ENCODE results near the gene CCDC39.

The CCDC39 gene

DNA sequence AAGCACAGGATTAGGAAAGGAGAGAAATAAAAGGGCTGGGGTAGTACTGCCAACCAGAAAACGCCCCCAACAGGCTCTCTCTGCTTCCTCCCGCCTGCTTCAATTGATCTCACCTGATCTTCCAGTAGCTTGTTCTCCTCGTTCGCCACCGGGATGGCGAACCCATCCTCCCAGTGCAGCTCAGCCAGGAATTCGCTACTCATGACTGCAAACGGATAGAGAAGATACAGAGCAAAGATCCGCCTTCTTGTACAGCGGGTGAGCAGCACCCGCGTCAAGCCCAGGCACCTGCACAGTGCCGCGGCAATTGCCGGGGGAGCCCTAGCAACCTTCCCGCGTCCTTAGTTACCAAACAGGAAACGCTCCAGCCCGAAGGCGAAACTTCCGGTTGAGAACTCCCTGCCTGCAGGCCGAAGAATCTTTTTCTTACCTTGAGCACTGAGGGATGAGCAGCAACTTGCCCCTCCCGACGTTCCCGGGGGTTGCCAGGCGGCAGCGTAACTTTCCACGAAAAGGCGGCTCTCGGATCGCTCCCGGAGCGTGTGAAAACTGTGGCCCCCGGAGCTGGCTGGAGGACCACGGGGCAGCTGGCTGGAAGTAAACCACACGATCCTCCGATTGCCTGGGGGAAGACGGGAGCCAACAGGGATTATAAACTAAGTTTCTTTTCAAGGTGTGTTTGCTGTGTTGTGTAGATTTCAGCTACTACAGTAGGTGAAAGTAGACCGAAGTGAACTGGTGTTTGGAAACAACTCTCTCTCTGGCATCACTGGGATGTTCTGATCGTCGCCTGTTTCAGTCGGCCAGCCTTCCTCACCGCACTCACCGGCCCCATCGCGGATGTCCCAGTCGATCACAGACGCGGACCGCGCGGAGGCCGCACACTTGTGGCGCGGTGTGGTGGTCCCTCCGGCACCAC lies at the start of gene CCDC39:
Gene CCDC39 (minus strand): TSS at position 312 of the 919 bp plus-strand sequence. CDS start 109 bp downstream, at position 203.
- DNase-seq: peak; percentile 19

DNA sequence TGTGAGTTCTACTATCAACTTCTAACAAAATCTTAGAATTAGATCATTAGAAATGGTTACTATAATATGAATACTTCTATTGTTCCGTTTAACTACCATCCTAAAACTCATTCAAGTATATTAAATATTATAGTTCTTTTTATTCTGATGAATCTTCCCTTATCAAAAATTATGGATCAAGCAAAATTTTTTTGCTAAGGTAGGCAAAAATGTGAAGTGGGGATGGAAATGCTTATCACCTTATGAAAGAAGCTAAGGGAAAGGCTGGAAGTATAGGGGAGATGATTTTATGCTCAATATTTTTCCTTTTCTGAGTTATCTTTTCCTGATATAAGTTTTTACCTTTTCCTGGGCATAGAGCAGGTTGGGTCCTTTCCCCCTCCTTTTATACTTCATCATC lies 40.7 kb upstream of the CCDC39 start:
- DNase-seq: no peak

DNA sequence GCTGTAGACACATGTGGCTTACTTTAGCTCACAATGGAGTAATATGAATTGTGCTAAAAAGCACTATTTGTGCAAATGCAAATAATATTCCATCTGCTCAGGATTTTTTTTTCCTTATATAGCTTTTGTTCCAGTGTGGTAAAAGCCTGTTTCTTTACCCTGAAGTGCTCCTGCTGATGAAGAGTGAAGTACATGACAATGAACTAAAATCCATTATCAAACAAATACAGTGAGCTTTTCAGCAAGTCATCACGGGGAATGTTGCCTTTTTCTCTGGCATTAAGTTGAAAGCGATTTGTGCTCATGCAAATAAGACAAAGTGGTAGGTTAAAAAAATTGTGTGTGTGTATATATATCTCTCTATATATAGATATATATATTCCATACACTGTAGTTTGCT lies 28.6 kb upstream of the CCDC39 start:
- no peak for DNase-seq

DNA sequence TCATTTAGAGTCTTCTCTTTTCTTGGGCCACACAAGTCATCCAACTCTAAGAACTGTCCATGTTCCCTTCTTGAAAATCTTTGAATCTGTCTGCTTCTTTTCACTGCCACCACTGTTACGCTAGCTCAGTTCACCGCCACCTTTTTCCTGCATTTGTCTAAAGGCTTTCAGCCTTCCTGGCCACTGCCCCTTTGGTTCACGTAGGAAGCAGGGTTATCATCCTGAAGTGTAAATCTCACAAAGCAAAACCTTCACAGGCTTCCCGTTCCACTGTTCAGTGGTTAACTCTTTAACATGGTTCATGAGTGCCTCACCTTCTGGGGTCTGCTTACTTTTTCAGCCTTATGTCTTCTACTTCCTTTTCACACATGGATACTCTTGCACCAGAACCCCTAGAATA lies 26.3 kb upstream of the CCDC39 start:
- DNase-seq: no peak

DNA sequence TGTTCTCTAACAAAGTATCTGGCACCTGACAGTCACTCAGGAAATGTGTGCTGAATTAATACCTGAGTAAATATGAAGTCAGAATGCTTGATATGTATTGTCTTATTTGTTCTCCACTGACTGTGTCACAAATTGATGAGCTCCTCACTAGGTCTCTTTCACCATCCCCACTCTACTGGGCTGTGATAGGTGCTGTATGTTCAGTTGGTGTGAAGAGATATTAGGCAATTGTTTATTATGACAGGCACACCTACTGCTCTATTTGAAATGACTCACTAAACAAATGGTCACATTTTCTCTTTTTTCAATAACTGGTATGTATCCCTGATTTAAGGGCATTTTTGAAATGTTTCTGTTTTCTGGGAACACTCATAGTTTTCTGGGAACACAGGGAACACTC lies 25.2 kb upstream of the CCDC39 start:
- DNase-seq: no peak

DNA sequence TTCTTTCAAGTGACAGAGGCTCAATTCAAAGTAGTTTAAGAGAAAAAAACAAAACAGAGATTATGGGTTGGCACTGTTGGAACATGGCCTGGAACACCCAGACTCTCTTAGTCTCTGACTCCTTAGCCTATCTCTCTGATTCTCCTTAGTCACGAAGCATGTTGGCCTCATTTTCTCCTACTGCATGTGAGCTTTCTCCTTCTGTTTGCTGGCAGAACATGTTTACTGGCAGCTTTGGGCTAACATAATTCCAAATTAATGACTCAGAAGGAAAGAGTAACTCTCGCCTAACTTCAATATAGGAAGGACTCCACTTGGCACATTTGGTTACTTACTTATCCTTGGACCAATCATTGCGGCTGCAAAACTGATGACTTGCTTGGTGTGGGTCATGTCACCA lies 21.7 kb upstream of the CCDC39 start:
- no peak for DNase-seq

DNA sequence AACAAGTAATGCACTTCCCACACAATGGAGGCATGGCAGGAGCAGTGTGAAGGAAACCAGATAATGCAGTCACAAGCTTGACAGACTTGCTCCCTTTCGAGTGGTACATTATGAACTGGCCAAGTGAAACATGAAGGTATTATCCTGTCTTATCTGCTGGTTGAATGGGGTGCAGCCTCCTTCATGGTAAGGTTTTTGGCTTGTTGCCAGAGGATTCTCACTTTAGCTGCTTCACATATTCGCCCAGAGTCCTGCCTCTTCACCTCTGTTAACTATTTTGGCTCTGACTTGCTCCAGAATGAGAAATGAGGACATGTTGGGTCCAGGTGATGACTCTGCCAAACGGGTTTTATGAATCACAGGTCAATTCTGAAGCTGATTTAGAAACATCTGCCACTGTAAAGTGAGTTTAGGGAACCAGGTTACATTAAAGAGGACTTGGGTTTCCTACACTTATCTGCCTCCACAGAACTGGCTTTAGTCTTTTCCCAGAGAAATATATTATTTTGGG lies 19.5 kb upstream of the CCDC39 start:
- no peak for DNase-seq

DNA sequence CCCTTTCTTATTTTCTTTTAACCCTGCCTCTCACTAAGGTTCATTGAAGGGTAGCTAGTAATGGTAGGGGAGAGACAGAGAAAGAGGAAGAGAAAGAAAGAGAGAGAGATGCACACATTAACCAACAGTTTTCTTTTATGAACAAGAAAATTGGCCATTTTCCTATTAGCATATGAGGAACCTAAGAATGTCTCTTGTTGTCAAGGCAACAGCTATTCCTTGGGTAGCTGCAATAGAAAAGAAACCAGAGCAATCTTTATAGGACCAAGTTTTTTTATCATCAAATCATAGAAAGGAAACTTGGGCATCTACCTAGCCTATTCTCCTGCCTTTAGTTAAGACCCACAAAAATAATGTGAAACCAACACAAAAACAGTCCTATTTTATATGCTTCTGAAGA lies 15.0 kb upstream of the CCDC39 start:
- DNase-seq: no peak

DNA sequence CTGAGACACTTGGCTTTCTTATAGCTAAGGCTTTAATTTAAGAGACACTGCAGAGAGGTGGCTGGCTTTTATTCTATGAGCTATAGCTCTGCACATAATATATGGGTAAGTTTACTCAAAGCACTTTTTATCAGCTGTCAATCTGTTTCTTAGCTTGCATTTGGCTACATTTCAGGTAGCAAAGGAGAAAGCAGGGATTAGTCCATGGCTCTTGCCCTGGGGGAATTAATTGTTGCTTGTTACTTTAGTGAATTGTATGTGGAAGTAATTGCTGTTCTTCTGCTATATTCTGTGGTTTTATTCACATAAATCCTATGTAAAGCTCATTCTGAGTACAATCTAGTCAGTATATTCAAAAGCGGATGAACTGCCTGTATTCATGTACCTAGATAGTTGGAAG lies 14.4 kb upstream of the CCDC39 start:
- no peak for DNase-seq

DNA sequence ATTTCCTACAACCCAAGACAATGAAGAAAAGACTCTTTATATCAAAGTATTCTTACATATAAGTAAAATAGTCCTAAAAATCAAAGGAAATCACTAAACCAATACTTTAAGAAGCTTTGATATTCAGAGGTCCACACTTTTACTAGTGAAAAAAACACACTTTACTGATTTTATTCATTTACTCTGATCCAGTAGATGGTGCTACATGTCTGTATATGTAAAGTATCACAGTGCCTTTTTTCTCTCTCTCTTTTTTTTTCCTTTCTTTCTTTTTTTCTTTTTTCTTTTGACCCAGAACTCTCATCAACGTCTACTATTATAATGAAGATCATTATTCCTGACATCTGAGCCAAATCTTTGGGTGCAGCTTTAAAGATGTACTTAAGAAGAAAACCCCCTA lies 10.8 kb upstream of the CCDC39 start:
- DNase-seq: no peak

DNA sequence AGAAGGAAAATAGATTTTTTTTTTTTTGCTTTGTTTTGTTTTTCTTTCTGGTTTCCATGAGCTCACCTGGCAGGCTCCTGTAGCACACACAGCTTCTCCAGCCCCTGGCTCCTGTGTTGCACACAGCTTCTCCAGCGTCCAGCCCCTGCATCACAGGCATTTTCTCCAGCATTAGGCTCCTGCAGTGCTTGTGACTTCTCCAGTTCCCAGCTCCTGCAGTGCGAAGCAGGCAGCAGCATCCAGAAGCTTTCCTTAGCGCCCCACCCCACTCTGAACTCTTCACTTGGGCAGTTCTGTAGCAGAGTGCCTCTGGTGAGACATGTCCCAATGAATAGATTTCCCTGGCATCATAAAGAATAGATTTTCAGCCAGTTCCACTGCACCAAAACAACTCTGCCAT lies 5.5 kb upstream of the CCDC39 start:
- no peak for DNase-seq

DNA sequence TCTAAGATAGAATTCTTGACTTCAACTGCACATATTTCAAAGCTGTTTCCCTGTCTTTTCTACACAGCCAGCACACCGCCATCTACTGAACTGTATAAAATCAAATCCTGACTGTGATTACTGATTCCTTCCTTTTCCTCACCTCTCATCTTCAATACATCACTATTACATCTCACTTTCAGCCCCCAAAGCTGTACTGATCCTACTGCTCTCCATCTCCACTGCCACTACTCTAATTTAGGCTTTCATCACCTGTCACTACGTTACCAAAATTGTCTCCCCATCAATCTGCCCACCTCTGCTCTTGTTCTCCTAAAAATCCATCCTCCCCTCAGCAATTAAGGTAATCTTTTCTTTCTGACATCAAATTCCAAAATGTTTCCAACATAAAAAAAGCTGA lies 4.5 kb upstream of the CCDC39 start:
- DNase-seq: no peak

DNA sequence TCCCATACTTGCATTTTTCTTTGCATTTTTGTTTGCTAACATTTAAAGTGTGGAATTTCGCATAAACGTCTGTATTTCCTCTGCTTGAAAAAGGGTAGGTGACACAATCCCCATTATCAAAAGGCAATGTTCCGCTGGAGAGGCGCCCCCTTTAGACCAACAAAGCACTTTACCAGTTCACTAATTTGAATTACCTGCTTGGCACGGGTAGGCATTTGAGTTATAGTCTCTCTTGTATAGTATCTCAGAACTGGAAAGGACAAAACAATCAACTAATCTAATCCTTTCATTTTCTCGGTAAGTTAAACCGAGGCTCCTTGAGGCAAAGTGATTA lies 775 bp upstream of the CCDC39 start:
- no peak for DNase-seq

DNA sequence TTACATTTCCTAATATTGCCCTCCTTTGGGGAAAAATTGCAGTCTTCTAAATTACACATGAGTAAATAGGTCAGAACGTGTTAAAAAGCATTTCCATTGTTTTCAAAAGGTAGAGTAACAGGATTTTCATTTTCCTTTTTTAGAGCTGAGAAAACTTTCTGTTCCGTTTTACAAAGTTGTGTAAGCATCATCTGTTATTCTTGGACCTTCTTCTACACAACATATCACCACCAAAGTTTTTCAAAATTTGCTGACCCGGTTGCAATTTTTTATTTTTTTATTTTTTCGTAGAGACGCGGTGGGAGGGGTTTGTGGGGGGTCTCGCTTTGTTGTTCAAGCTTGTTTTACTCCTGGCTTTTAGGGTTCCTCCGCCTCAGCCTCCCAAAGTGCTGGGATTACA lies 1.1 kb downstream of the CCDC39 start:
- no peak for DNase-seq

DNA sequence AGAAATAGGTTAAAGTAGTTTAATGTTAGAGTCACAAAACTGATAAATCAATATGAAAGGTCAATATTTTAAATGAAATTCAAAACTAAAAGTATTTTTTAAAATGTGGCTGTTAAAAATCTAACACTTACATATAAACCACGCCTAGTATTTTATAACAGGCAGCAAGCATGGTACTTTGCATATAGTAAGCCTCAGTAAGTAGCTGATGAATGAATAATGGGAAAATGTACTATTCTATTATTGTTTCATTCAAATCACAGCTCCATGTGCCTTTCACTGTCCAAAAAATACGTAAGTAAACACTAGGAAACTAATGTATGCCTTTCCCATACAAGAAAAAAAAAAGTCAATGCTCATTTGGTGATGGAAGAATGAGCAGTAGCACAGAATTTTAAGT lies 17.8 kb downstream of the CCDC39 start:
- DNase-seq: no peak

DNA sequence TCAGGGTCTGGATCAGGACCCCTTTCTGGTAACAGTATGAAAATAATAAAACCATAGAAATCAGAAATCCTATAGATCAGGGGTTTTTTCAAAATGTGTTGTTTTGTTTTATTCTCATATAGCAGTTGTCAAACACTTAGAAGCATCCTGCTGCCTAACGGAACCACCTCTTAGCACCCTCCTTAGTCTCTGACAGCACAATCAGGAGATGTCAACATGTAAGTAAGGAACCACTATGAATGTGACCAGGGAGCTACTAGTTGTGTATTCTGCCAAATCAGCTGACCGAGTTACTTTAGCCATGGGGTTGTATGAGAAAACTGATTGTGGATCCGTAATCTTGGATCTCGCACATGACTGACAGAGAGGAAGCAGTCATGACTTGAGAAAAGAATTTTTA lies 22.2 kb downstream of the CCDC39 start:
- DNase-seq: no peak

DNA sequence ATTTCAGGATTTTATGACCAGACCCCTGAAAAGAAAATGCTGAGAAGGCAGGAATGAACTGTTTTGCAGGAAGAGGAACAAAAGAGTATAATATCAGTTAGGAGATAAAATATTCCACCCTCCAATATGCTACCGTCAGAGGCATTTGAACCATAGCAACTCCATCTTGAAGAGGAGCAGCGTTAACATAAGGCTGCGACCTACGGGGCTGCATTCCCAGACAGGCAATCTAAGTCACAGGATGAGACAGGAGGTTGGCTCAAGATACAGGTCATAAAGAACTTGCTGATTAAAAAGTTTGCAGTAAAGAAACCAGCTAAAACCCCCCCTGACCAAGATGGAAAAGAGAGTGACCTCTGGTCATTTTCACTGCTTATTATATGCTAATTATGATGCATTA lies 22.9 kb downstream of the CCDC39 start:
- DNase-seq: no peak

DNA sequence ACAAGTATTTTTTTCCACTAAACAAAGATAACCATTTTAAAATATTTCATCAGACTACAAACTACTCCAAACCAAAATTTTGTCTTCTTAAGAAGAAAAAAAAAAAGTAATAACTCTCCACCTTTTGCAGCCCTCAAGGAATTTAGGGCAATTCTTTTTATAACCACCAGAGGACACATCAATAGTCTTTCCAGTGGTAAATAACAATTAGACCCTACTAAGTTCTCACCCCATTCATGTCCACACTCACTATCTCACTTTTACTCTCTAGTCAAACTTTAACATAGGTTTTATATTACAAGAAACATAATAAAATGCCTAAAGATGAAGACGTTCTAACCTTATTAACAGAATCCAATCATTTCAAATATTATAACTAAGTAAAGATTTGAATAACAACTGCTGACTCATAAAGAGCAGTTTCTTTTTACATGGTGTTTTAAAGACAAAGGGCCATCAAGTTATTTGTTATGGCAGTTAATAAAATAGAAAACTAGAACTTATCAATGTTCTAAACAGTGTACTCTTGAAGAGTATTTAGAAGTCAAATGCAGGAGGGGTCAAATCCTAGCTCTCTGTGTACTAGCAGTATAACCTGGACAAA lies 33.0 kb downstream of the CCDC39 start:
- no peak for DNase-seq

DNA sequence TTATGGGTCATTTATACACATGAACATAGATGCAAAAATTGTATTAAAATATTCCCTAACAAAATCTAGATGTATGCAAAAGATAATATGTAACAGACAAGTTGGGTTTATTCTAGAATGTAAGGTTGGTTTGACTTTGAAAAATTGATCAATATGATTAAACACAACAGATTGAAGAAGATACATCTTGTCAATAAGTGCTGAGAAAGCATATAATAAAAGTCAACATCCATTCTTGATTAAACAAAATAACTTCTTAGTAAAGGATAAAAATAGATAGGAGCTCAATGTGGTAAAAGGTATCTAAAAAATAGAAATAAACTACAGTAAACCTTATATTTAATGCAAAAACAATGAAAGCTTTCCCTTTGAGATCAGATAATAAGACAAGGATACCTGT lies 38.3 kb downstream of the CCDC39 start:
- no peak for DNase-seq

DNA sequence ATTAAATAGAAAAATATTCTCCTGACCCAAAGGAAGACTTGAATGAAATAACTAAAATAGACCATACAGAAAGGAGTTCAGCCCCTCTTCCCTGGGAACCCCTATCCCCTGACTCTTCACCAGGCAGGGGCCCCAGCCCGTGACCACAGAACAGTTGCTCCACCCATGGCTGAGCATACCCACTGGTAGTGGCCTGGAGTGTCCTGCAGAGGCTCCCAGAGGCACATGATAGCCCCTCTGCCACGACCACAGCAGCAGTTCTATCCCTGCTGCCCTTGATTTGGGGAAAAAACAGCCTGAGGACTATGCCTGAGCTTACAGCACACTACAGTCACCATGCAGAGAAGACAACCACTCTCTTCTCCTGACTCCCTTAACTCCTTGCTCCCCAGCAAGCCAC lies 45.6 kb downstream of the CCDC39 start:
- no peak for DNase-seq

DNA sequence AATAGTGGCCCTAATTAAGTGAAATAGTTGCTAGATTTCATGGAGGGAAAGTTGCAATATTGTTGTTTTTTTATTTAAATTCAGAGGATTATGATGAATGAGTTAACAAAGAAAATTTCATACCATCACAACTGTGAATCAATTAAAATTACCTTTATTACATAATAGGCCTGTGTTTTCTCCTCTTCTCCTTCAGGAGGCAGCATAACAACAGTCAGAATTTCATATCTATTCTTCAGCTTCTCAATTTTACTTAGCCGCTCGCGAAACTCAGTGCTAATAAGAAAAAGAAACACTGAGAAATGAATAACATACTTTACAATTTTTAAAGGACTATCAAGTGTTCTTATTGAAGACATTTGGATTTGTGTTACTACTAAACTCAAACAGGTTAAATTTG lies 48.0 kb downstream of the CCDC39 start:
- no peak for DNase-seq

DNA sequence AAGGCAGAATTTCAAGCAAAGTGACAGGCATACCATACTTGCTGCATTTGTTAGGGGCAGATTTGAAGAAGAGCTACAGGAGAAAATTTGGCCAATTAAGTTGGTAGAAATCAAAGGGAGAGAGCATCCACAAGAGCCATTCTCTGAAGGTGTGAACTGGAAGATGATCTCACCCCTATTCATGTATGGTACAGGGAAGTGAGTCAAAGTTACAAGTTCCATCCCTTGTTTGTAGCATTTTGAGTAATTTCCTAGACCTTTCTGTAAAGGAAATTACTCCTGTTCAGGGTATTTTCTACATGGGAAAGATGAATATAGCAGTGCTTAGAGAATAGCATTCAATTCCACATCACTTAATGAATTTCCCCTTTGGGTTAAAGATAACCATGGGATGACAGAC lies 48.9 kb downstream of the CCDC39 start:
- no peak for DNase-seq

DNA sequence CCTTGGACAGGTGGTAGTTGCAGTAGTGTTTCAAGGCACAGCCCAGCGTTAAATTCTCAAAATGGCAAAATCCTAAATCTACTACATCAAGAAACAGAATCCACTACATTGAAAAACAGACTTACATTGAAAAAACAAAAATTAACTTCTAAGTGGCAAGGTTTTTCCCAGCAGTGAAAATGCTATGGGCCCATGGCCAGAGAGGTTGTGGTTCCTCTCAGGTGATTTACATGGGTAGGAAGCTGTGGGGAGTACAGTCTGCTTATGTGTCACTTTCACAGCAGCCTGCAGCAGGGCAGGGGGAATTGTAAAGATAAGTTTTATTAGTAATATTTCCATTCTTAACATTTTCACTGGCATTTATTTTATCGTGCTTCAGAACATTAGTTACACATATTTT lies 52.4 kb downstream of the CCDC39 start:
- no peak for DNase-seq

DNA sequence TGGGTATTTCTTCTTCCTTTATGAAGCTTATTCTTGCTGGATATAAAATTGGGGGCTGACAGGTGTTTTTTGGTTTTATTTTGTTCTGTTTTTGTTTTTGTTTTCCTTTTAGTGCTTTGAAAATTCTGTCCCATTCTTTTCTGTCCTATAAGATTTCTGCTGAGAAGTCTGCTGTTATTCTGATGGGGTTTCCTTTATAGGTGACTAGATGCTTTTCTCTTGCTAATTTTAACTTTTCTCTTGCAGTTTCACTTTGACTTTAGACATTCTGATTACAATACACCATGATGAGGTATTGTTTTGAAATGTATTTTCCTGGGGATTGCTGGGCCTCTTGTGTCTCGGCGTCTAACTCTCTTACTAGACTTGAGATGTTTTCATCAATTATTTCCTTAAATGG lies 54.6 kb downstream of the CCDC39 start:
- DNase-seq: no peak

DNA sequence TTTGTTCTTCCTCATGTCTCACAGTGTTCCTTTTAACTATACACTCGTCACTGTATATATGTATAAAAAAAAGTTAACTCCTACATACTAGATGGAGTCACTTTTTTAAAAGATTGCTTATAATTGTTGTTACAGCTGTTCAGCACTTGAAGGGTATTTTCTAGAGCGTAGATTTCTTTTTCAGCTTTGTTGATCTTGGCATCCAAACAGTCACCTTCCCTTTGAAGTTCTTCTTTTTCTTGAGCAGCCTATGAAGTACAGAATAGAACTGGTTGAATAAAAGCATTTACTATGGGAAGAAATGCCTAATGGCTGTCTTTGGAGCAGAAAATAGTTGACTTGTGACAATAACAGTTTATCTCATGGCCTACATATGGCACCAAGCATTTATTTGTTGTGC lies 59.6 kb downstream of the CCDC39 start:
- DNase-seq: no peak
